Loucy (cell line): Measurements from ENCODE around the gene TRH.

ENCODE experiments used
- H2AFZ ChIP-seq: fragments of 200-600 bp; sonication (generic); 2 replicates; pipeline ENCODE4 v1.6.0; 2016; ENCODE audit warnings: antibody characterized with exemption, mild to moderate bottlenecking, low read length, moderate library complexity
- H3F3A ChIP-seq: fragments of 200-600 bp; 2 replicates; pipeline ENCODE4 v1.6.0; 2016; ENCODE audit warnings: antibody characterized with exemption, low read depth, mild to moderate bottlenecking
- H3K27me3 ChIP-seq: fragments of 200-600 bp; sonication (generic); 2 replicates; pipeline ENCODE4 v1.6.1; 2014; ENCODE audit warnings: low read length, mild to moderate bottlenecking; ENCODE audit not compliant: insufficient read depth, poor library complexity, severe bottlenecking
- H3K36me3 ChIP-seq: fragments of 200-600 bp; sonication (generic); 2 replicates; pipeline ENCODE4 v1.6.1; 2016; ENCODE audit warnings: low read length; ENCODE audit not compliant: insufficient read depth
- H3K4me1 ChIP-seq: fragments of 200-600 bp; sonication (generic); 2 replicates; pipeline ENCODE4 v1.5.1; 2014; ENCODE audit warnings: low read length, mild to moderate bottlenecking; ENCODE audit not compliant: insufficient read depth, poor library complexity, severe bottlenecking
- H3K4me2 ChIP-seq: fragments of 200-600 bp; sonication (generic); 2 replicates; pipeline ENCODE4 v1.6.0; 2014; ENCODE audit warnings: antibody characterized with exemption, low read length, low read depth, mild to moderate bottlenecking; ENCODE audit not compliant: poor library complexity, severe bottlenecking
- H3K4me3 ChIP-seq: fragments of 200-600 bp; sonication (generic); 2 replicates; pipeline ENCODE4 v1.5.1; 2014; ENCODE audit warnings: low read length, mild to moderate bottlenecking, mixed read lengths; ENCODE audit not compliant: poor library complexity, severe bottlenecking
- H3K79me2 ChIP-seq: fragments of 200-600 bp; sonication (generic); 2 replicates; pipeline ENCODE4 v1.6.1; 2014; ENCODE audit warnings: low read length; ENCODE audit not compliant: insufficient read depth
- H3K9ac ChIP-seq: fragments of 200-600 bp; sonication (generic); 2 replicates; pipeline ENCODE4 v1.6.0; 2014; ENCODE audit warnings: mild to moderate bottlenecking, low read depth, low read length, moderate library complexity; ENCODE audit not compliant: poor library complexity, severe bottlenecking
- H3K9me2 ChIP-seq: fragments of 200-600 bp; sonication (generic); replicated peaks from 2 replicates; pipeline ENCODE4 v1.6.1; 2016; ENCODE audit warnings: low read depth, low read length, mixed read lengths
- H3K9me3 ChIP-seq: fragments of 200-600 bp; sonication (generic); 2 replicates; pipeline ENCODE4 v1.6.1; 2014; ENCODE audit warnings: mild to moderate bottlenecking, antibody characterized with exemption, low read length, low read depth; ENCODE audit not compliant: insufficient read depth
- H4K20me1 ChIP-seq: fragments of 200-600 bp; sonication (generic); 2 replicates; pipeline ENCODE4 v1.6.0; 2014; ENCODE audit warnings: antibody characterized with exemption, low read length, mild to moderate bottlenecking; ENCODE audit not compliant: insufficient read depth, poor library complexity, severe bottlenecking
- EZH2phosphoT487 ChIP-seq: fragments of 200-600 bp; IDR thresholded peaks from 2 replicates; pipeline ENCODE4 v1.6.1; 2018; ENCODE audit warnings: antibody characterized with exemption, mild to moderate bottlenecking, moderate library complexity, borderline replicate concordance
- TF ChIP-seq, protein P1 (sequence below): fragments of 200-600 bp; sonication (generic); conservative IDR thresholded peaks from 2 replicates; pipeline ENCODE4 v1.5.1; 2014; ENCODE audit warnings: mild to moderate bottlenecking, antibody characterized with exemption, low read length

TRH gene

DNA sequence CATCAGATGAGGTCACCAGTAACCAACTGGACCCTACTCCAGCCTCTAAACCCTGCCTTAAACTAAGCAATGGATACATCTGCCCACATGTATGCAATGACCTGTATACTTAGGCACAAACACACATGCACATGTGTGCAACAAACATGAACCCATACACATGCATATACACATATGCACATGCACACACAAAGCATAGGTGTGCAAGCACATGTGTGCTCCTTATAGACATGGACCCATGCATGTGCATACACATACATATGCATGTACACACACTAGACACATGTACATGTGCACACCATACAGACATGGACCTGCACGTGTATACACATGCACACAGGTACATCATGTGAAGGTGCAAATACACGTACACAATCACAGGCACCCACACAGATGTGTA lies 8.6 kb upstream of the TRH start:
- no peak for TF ChIP-seq EZH2phosphoT487
- TF ChIP-seq, protein P1, sequence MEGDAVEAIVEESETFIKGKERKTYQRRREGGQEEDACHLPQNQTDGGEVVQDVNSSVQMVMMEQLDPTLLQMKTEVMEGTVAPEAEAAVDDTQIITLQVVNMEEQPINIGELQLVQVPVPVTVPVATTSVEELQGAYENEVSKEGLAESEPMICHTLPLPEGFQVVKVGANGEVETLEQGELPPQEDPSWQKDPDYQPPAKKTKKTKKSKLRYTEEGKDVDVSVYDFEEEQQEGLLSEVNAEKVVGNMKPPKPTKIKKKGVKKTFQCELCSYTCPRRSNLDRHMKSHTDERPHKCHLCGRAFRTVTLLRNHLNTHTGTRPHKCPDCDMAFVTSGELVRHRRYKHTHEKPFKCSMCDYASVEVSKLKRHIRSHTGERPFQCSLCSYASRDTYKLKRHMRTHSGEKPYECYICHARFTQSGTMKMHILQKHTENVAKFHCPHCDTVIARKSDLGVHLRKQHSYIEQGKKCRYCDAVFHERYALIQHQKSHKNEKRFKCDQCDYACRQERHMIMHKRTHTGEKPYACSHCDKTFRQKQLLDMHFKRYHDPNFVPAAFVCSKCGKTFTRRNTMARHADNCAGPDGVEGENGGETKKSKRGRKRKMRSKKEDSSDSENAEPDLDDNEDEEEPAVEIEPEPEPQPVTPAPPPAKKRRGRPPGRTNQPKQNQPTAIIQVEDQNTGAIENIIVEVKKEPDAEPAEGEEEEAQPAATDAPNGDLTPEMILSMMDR = no peak
- H3K27me3 ChIP-seq = no peaks in the 10 kb centered on the region
- no peaks in the 10 kb centered on the region for H3K4me1 ChIP-seq
- no peaks in the 10 kb centered on the region for H3K9me2 ChIP-seq
- H3K4me2 ChIP-seq = no peak overlapping the region
- no peaks in the 10 kb centered on the region for H3F3A ChIP-seq
- H4K20me1 ChIP-seq = no peaks in the 10 kb centered on the region
- H3K4me3 ChIP-seq = no peak overlapping the region
- no peak overlapping the region for H3K9ac ChIP-seq
- H2AFZ ChIP-seq = no peak overlapping the region
- H3K36me3 ChIP-seq = peaks cover 12% of the 10 kb centered on the region; the same call in 1 of the 2 replicates
- no peaks in the 10 kb centered on the region for H3K79me2 ChIP-seq
- H3K9me3 ChIP-seq = no peaks in the 10 kb centered on the region

DNA sequence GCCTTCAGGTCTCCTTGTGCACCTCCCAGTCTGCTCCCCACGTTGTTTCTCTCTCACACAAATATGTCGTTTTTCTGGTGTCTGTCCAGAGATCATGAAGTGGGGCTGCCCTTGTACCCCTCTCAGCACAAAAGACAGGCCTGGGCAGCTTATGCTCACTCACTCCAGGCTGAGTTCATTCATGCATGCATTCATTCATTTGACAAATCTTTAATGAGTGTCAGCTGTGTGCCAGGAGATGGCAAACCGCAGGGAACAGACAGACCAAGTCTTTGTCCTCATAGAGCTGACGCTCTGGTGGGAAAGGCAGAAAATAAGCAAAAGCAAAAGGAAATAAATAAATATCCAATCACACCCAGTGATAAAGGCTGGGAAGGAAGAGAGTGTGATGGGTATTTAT lies 7.6 kb upstream of the TRH start:
- Histone ChIP-seq H3K27me3 (no peaks in the 10 kb centered on the region), H2AFZ (no peak overlapping the region), H3K9me3 (no peaks in the 10 kb centered on the region)

DNA sequence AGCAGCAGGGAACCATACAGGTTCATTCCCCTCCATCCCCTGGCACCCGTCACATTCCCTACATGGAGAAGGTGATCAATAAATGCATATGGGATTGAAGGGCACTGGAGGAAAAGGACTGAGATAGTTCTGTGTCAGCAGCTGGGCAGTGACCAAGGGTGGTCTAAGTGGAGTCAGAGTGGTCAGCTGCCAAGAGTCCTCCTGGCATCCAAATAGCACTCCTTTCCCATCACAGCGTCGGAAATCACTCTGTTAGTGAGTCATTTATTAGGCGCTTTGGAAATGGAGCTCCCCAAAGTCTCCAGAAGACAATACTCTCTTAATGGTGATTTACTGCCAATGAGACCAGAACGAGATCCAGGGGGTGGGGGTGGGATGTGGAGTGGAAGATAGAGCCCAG lies 6.8 kb upstream of the TRH start:
- H3K4me3 ChIP-seq = no peak overlapping the region
- H3K79me2 ChIP-seq = no peaks in the 10 kb centered on the region
- no peaks in the 10 kb centered on the region for H3F3A ChIP-seq
- H4K20me1 ChIP-seq = no peaks in the 10 kb centered on the region
- H3K9me3 ChIP-seq = no peaks in the 10 kb centered on the region
- no peak for TF ChIP-seq EZH2phosphoT487
- TF ChIP-seq, protein P1 = no peak
- H3K4me2 ChIP-seq = no peak overlapping the region
- H2AFZ ChIP-seq = no peak overlapping the region
- no peaks in the 10 kb centered on the region for H3K27me3 ChIP-seq
- no peak overlapping the region for H3K9ac ChIP-seq
- peaks cover 12% of the 10 kb centered on the region; the same call in 1 of the 2 replicates for H3K36me3 ChIP-seq
- H3K9me2 ChIP-seq = no peaks in the 10 kb centered on the region
- no peaks in the 10 kb centered on the region for H3K4me1 ChIP-seq

More for the DNA sequence above, 7.6 kb upstream of the TRH start:
- H3K36me3 ChIP-seq = peaks cover 12% of the 10 kb centered on the region; the same call in 1 of the 2 replicates
- TF ChIP-seq EZH2phosphoT487 = no peak
- TF ChIP-seq, protein P1 = no peak
- no peak overlapping the region for H3K4me2 ChIP-seq
- H3F3A ChIP-seq = no peaks in the 10 kb centered on the region
- no peaks in the 10 kb centered on the region for H3K4me1 ChIP-seq
- no peaks in the 10 kb centered on the region for H3K79me2 ChIP-seq
- H3K9me2 ChIP-seq = no peaks in the 10 kb centered on the region
- H3K4me3 ChIP-seq = no peak overlapping the region
- H3K9ac ChIP-seq = no peak overlapping the region
- H4K20me1 ChIP-seq = no peaks in the 10 kb centered on the region
